ENCODE data around the gene UFSP1. TPM values are rescaled to one million over a fixed set of nuclear protein-coding genes. Genes with fewer than 3 reads are reported as not detected.
A peak's percentile ranks its signal among the peaks of the same experiment; 100 is the strongest.

UFSP1 gene
- total and polyA plus RNA-seq, 2 of the 13 experiments (the other 11 are each of a cell fraction or from before 2014, with no cell fraction given): 0.65 to 3.3 TPM

- TF ChIP-seq NR2F6 (IDR thresholded peaks at IDR 0.05) (no peak), NR2F6 (CRISPR knock-in tag; IDR thresholded peaks at IDR 0.05) (peak; percentile 5; the same call in 1 of the 2 replicates), ARHGAP35 (CRISPR knock-in tag; IDR thresholded peaks at IDR 0.05; ENCODE audit: borderline replicate concordance) (peak; percentile 60; the same call in 1 of the 2 replicates), ZNF569 (CRISPR knock-in tag; IDR thresholded peaks at IDR 0.05; ENCODE audit: borderline replicate concordance) (0 out of 2 replicates have a peak, but pooled peaks have one; percentile 60), DR1 (CRISPR knock-in tag; IDR thresholded peaks at IDR 0.05) (peak; percentile 48; the same call in 1 of the 2 replicates), NFYC (CRISPR knock-in tag; IDR thresholded peaks at IDR 0.05) (peak; percentile 55), CENPX (CRISPR knock-in tag; IDR thresholded peaks at IDR 0.05) (no peak), GABPB1 (CRISPR knock-in tag; IDR thresholded peaks at IDR 0.05) (peak; percentile 73), ZFP1 (CRISPR knock-in tag; IDR thresholded peaks at IDR 0.05) (0 out of 2 replicates have a peak, but pooled peaks have one; percentile 18), ASH2L (IDR thresholded peaks at IDR 0.05; ENCODE audit: insufficient read length, low read depth, low read length) (peak; percentile 76), ZNF337 (CRISPR knock-in tag; IDR thresholded peaks at IDR 0.05; ENCODE audit: borderline replicate concordance, low read depth) (no peak), KAT8 (CRISPR knock-in tag; IDR thresholded peaks at IDR 0.05) (peak; percentile 37; the same call in 1 of the 2 replicates), BCL3 (CRISPR knock-in tag; IDR thresholded peaks at IDR 0.05) (peak; percentile 91; the same call in 1 of the 2 replicates), JDP2 (CRISPR knock-in tag; IDR thresholded peaks at IDR 0.05; ENCODE audit: borderline replicate concordance) (no peak), ZNF605 (CRISPR knock-in tag; IDR thresholded peaks at IDR 0.05) (peak; percentile 64), HOXA5 (CRISPR knock-in tag; IDR thresholded peaks at IDR 0.05) (peak; percentile 30; the same call in 1 of the 2 replicates)
- TF ChIP-seq, protein P1, sequence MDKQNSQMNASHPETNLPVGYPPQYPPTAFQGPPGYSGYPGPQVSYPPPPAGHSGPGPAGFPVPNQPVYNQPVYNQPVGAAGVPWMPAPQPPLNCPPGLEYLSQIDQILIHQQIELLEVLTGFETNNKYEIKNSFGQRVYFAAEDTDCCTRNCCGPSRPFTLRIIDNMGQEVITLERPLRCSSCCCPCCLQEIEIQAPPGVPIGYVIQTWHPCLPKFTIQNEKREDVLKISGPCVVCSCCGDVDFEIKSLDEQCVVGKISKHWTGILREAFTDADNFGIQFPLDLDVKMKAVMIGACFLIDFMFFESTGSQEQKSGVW (CRISPR knock-in tag; IDR thresholded peaks at IDR 0.05; ENCODE audit: borderline replicate concordance): no peak
- TF ChIP-seq, protein P2, sequence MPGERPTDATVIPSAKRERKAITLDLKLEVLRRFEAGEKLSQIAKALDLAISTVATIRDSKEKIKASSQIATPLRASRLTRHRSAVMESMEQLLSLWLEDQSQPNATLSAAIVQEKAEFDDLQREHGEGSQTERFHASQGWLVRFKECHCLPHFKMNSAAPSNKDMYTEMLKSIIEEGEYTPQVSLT (CRISPR knock-in tag; IDR thresholded peaks at IDR 0.05; ENCODE audit: borderline replicate concordance, low read depth): no peak
- TF ChIP-seq, protein P3, sequence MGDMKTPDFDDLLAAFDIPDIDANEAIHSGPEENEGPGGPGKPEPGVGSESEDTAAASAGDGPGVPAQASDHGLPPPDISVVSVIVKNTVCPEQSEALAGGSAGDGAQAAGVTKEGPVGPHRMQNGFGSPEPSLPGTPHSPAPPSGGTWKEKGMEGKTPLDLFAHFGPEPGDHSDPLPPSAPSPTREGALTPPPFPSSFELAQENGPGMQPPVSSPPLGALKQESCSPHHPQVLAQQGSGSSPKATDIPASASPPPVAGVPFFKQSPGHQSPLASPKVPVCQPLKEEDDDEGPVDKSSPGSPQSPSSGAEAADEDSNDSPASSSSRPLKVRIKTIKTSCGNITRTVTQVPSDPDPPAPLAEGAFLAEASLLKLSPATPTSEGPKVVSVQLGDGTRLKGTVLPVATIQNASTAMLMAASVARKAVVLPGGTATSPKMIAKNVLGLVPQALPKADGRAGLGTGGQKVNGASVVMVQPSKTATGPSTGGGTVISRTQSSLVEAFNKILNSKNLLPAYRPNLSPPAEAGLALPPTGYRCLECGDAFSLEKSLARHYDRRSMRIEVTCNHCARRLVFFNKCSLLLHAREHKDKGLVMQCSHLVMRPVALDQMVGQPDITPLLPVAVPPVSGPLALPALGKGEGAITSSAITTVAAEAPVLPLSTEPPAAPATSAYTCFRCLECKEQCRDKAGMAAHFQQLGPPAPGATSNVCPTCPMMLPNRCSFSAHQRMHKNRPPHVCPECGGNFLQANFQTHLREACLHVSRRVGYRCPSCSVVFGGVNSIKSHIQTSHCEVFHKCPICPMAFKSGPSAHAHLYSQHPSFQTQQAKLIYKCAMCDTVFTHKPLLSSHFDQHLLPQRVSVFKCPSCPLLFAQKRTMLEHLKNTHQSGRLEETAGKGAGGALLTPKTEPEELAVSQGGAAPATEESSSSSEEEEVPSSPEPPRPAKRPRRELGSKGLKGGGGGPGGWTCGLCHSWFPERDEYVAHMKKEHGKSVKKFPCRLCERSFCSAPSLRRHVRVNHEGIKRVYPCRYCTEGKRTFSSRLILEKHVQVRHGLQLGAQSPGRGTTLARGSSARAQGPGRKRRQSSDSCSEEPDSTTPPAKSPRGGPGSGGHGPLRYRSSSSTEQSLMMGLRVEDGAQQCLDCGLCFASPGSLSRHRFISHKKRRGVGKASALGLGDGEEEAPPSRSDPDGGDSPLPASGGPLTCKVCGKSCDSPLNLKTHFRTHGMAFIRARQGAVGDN (CRISPR knock-in tag; IDR thresholded peaks at IDR 0.05): peak; percentile 97
- TF ChIP-seq, protein P4, sequence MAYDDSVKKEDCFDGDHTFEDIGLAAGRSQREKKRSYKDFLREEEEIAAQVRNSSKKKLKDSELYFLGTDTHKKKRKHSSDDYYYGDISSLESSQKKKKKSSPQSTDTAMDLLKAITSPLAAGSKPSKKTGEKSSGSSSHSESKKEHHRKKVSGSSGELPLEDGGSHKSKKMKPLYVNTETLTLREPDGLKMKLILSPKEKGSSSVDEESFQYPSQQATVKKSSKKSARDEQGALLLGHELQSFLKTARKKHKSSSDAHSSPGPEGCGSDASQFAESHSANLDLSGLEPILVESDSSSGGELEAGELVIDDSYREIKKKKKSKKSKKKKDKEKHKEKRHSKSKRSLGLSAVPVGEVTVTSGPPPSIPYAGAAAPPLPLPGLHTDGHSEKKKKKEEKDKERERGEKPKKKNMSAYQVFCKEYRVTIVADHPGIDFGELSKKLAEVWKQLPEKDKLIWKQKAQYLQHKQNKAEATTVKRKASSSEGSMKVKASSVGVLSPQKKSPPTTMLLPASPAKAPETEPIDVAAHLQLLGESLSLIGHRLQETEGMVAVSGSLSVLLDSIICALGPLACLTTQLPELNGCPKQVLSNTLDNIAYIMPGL (CRISPR knock-in tag; IDR thresholded peaks at IDR 0.05; ENCODE audit: borderline replicate concordance in 1 of 2, low read depth in 1 of 2): peak; percentile 62 to 76
Measured at GRCh38 chr7:100852048-100852872, 37.3 kb downstream of the UFSP1 start, which contains the start of gene SLC12A9 (continued).

Measured in HepG2 (cell line).